HG03432 (cell line): Measurements from ENCODE around the gene TBCB.
"Not testable (repeated sequence)": the region's sequence is repeated elsewhere in the genome, so short reads cannot be mapped to it uniquely, and the experiment has no call there.

ENCODE experiments used
- ATAC-seq: cut with Tn5 transposase; IDR thresholded peaks from one replicate; pipeline ENCODE4 v1.9.1; 2021; ENCODE audit warnings: mild to moderate bottlenecking, moderate library complexity; ENCODE audit not compliant: unreplicated experiment

Gene TBCB

GRCh38 chr19:36101550-36102327 lies 13.5 kb upstream of the TBCB start:
- no peak for ATAC-seq

GRCh38 chr19:36103040-36103626 lies 12.1 kb upstream of the TBCB start:
- no peak for ATAC-seq

GRCh38 chr19:36103842-36104552 lies 11.3 kb upstream of the TBCB start:
- ATAC-seq, result no peak

GRCh38 chr19:36106441-36106840 lies 8.8 kb upstream of the TBCB start:
- no peak for ATAC-seq

- no peak for ATAC-seq
These were observed 8.3 kb upstream of the TBCB start for GRCh38 chr19:36106991-36107390.

GRCh38 chr19:36108684-36109083 lies 6.6 kb upstream of the TBCB start:
- no peak for ATAC-seq

- ATAC-seq, result no peak
These were observed 4.6 kb upstream of the TBCB start, which contains the start of gene OVOL3 for GRCh38 chr19:36110487-36111199. TSS of gene OVOL3 (plus strand) at chr19:36111143. CDS start at chr19:36111203, 60 bp downstream.

GRCh38 chr19:36111200-36111539 lies 4.1 kb upstream of the TBCB start:
- ATAC-seq, result no peak

- ATAC-seq, result no peak
These were observed 2.6 kb upstream of the TBCB start for GRCh38 chr19:36112678-36113077.

- no peak for ATAC-seq
These were observed 1.8 kb upstream of the TBCB start for GRCh38 chr19:36113425-36113824.

- ATAC-seq, result peak; percentile 3
These were observed 1.2 kb upstream of the TBCB start for GRCh38 chr19:36113894-36114720.

- peak; percentile 79 for ATAC-seq
These were observed 381 bp upstream of the TBCB start, which contains the start of gene POLR2I for GRCh38 chr19:36114721-36115452. TSS of gene POLR2I (minus strand) at chr19:36114875. CDS start at chr19:36114856, 19 bp downstream.

- ATAC-seq, result no peak
These were observed 1.0 kb downstream of the TBCB start for GRCh38 chr19:36116344-36116637.

- no peak for ATAC-seq
These were observed 5.1 kb downstream of the TBCB start for GRCh38 chr19:36120092-36120983.

GRCh38 chr19:36120984-36121358 lies 5.7 kb downstream of the TBCB start:
- no peak for ATAC-seq

GRCh38 chr19:36121486-36122124 lies 6.3 kb downstream of the TBCB start:
- ATAC-seq, result no peak

GRCh38 chr19:36125557-36125956 lies 10.3 kb downstream of the TBCB start:
- no peak for ATAC-seq

GRCh38 chr19:36128392-36128736 lies 13.1 kb downstream of the TBCB start:
- ATAC-seq, result no peak

GRCh38 chr19:36131221-36131620 lies 16.0 kb downstream of the TBCB start:
- ATAC-seq, result not testable (repeated sequence)
